Measurements from ENCODE around the gene BTLA.
"Not testable (repeated sequence)": the region's sequence is repeated elsewhere in the genome, so short reads cannot be mapped to it uniquely, and the experiment has no call there.

The BTLA gene

DNA sequence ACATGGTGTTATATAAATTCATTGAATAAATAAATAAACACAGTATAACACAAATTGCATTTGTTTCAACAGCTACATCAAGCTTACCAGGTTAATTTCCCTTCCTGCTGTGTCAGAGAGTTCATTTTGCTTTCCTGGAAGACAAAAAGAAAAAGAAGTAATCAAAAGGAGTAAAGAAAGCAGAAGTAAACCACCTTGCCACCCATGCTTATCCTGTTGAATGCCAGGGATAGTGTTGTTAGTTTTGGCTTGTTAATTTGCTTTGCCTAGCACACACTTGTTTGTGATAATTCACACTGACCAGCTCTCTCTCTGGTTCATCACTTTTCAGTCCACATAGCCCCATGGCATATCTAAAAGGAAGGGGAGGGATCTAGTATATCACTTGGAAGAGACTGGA is 29.6 kb downstream of the BTLA start:
- Histone ChIP-seq H3K27me3 (ENCODE audit: control insufficient read depth, insufficient read depth, low read length) (no peaks in the 10 kb centered on the region), H3K9me3 (ENCODE audit: control insufficient read depth, insufficient read depth, low read depth, low read length) (no peaks in the 10 kb centered on the region), H3K9ac (ENCODE audit: low read length) (no peak overlapping the region), H3K4me3 (ENCODE audit: low read depth, low read length) (no peak overlapping the region), H3K4me1 (ENCODE audit: control insufficient read depth, insufficient read depth, low read length) (peaks cover 19% of the 10 kb centered on the region), H3K27ac (ENCODE audit: low read depth, low read length) (no peak overlapping the region), H3K36me3 (ENCODE audit: control insufficient read depth, insufficient read depth, low read length) (no peaks in the 10 kb centered on the region)

DNA sequence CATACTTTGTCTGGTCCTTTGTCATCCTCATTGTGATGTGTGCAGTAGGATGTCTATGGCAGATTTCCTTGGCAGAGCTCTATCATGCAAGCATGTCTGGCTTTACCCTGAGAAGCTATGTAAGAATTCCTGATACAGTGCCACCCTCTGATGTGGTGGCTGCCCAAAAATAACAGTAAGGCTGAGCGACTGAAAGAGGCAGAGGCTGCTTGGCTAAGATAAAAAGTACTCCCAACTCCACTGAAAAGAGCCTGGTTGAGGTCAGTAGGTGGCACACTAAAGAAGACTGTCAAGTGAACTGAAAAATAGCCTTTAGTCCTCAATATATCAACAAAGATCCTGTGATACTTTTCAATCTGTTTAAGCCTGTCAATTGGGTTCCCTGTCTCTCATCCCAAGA is 31.7 kb downstream of the BTLA start:
- Histone ChIP-seq H3K27ac (ENCODE audit: low read depth, low read length) (no peak overlapping the region), H3K4me1 (ENCODE audit: control insufficient read depth, insufficient read depth, low read length) (peaks cover 19% of the 10 kb centered on the region), H3K9me3 (ENCODE audit: control insufficient read depth, insufficient read depth, low read depth, low read length) (no peaks in the 10 kb centered on the region), H3K4me3 (ENCODE audit: low read depth, low read length) (no peak overlapping the region), H3K36me3 (ENCODE audit: control insufficient read depth, insufficient read depth, low read length) (no peaks in the 10 kb centered on the region), H3K27me3 (ENCODE audit: control insufficient read depth, insufficient read depth, low read length) (no peaks in the 10 kb centered on the region), H3K9ac (ENCODE audit: low read length) (no peak overlapping the region)

DNA sequence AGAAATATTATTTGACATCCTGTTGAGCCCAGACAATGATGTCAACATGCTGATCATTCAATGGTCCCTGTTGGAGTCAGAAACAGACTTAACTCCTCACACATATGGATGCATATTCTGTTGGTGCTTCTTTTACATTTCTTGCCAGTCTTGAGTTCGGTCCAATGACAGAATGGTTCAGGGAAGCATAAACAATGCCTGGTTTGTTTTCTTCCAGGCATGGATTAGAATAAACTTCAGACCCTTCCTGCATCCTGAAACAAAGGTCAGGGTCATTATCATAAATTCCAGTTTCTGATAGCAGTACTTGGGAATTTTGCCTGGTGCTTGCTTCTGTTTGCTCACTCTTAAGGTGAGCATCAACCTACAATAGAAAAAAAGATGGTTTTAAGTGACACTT is 33.3 kb downstream of the BTLA start:
- H3K4me1 ChIP-seq (ENCODE audit: control insufficient read depth, insufficient read depth, low read length) = peaks cover 19% of the 10 kb centered on the region
- peak overlapping the region; percentile 9; the same call in 1 of the 2 replicates for H3K27ac ChIP-seq (ENCODE audit: low read depth, low read length)
- 0 out of 2 replicates have a peak, but pooled peaks cover 3% of the 10 kb centered on the region for H3K9me3 ChIP-seq (ENCODE audit: control insufficient read depth, insufficient read depth, low read depth, low read length)
- no peak overlapping the region for H3K9ac ChIP-seq (ENCODE audit: low read length)
- H3K4me3 ChIP-seq (ENCODE audit: low read depth, low read length) = no peak overlapping the region
- H3K36me3 ChIP-seq (ENCODE audit: control insufficient read depth, insufficient read depth, low read length) = no peaks in the 10 kb centered on the region
- no peaks in the 10 kb centered on the region for H3K27me3 ChIP-seq (ENCODE audit: control insufficient read depth, insufficient read depth, low read length)

DNA sequence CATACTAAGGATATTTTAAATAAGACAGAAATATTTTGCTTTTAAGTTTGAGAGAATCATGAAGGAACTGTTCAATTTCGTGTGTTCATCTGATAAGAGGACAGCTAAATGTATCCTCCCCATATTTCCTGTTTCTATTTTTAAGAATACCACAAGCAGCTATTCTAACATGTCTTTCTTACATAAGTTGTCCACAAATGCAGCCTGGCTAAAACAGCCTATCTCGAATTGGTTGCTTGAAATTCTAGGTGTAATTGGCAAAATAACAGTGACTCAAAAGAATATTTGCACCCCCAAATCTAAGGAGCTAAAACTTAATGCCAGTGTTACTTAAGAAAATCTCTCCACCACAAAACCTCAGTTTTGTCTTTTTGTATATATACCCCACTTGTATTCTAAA is 35.0 kb downstream of the BTLA start:
- Histone ChIP-seq H3K27ac (ENCODE audit: low read depth, low read length) (no peak overlapping the region), H3K4me1 (ENCODE audit: control insufficient read depth, insufficient read depth, low read length) (peaks cover 25% of the 10 kb centered on the region)

DNA sequence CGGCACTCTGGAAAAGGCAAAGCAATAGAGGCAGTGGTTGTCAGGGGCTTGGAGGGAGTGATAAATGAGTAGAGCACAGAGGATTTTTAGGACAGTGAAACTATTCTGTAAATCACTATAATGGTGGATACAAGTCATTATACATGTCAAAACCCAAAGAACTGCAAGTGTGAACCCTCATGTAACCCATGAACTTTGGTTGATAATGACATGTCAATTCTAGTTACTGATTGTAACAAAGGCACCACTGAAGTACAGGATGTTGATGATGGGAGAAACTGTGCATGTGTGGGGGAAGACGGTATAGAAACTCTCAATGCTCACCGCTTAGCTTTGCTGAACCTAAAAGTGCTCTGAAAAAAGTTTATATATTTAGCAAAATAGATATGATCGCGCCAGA is 36.0 kb downstream of the BTLA start:
- H3K27ac ChIP-seq (ENCODE audit: low read depth, low read length) = no peak overlapping the region
- no peaks in the 10 kb centered on the region for H3K36me3 ChIP-seq (ENCODE audit: control insufficient read depth, insufficient read depth, low read length)
- 0 out of 2 replicates have a peak, but pooled peaks cover 3% of the 10 kb centered on the region for H3K9me3 ChIP-seq (ENCODE audit: control insufficient read depth, insufficient read depth, low read depth, low read length)
- H3K4me1 ChIP-seq (ENCODE audit: control insufficient read depth, insufficient read depth, low read length) = peaks cover 25% of the 10 kb centered on the region
- H3K9ac ChIP-seq (ENCODE audit: low read length) = no peak overlapping the region
- no peak overlapping the region for H3K4me3 ChIP-seq (ENCODE audit: low read depth, low read length)
- no peaks in the 10 kb centered on the region for H3K27me3 ChIP-seq (ENCODE audit: control insufficient read depth, insufficient read depth, low read length)

More for the DNA sequence above, 35.0 kb downstream of the BTLA start:
- Histone ChIP-seq H3K27me3 (ENCODE audit: control insufficient read depth, insufficient read depth, low read length) (no peaks in the 10 kb centered on the region), H3K9me3 (ENCODE audit: control insufficient read depth, insufficient read depth, low read depth, low read length) (0 out of 2 replicates have a peak, but pooled peaks cover 3% of the 10 kb centered on the region), H3K4me3 (ENCODE audit: low read depth, low read length) (no peak overlapping the region), H3K9ac (ENCODE audit: low read length) (no peak overlapping the region), H3K36me3 (ENCODE audit: control insufficient read depth, insufficient read depth, low read length) (no peaks in the 10 kb centered on the region)

DNA sequence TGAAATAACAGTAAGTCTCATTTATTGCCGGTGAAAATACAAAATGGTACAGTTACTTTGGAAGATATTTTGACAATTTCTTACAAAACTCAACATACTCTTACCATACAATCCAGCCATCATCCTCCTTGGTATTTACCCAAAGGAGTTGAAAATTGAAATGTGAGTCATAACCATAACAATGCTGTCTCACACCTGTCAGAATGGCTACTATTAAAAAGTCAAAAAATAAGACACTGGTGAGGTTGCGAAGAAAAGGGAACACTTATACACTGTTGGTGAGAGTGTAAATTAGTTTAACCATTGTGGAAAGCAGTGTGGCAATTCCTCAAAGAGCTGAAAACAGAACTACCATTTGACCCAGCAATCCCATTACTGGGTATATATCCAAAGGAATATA is 37.5 kb downstream of the BTLA start:
- H3K27ac ChIP-seq (ENCODE audit: low read depth, low read length); H3K9me3 ChIP-seq (ENCODE audit: control insufficient read depth, insufficient read depth, low read depth, low read length); H3K36me3 ChIP-seq (ENCODE audit: control insufficient read depth, insufficient read depth, low read length); H3K27me3 ChIP-seq (ENCODE audit: control insufficient read depth, insufficient read depth, low read length); H3K9ac ChIP-seq (ENCODE audit: low read length); H3K4me3 ChIP-seq (ENCODE audit: low read depth, low read length): not testable (repeated sequence)
- peaks cover 22% of the 10 kb centered on the region for H3K4me1 ChIP-seq (ENCODE audit: control insufficient read depth, insufficient read depth, low read length)

DNA sequence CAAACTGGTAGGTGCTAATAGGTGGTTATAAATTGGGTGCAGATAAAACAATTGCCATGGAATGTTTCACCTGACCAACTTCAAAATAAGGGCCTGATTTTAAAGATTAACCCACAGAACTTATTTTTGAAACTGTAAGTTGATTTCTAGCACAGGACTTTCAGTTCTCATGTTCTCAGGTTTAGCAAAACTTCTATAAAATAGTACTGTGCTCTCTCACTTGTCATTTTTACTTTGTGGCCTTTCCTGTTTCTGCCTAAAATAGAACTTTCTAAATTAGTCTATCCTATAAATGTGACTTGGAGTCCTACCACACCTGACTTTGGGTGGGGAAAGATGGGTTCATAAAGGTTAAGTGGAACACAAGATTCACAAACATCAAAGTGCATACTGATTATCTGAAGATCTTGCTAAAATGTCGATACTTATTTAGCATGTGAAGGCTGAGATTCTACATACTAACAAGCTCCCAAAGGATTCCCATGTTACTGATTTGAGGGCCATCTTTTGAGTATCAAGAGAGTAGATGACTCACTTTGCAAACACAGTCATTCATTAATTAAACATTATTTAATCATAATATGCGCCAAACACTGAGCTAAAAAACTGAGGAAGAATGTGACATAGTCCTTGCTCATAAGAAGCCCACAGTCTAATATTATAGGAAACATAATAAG is 38.6 kb downstream of the BTLA start:
- Histone ChIP-seq H3K36me3 (ENCODE audit: control insufficient read depth, insufficient read depth, low read length) (no peaks in the 10 kb centered on the region), H3K27me3 (ENCODE audit: control insufficient read depth, insufficient read depth, low read length) (no peaks in the 10 kb centered on the region), H3K4me3 (ENCODE audit: low read depth, low read length) (no peak overlapping the region), H3K4me1 (ENCODE audit: control insufficient read depth, insufficient read depth, low read length) (peaks cover 13% of the 10 kb centered on the region), H3K9ac (ENCODE audit: low read length) (no peak overlapping the region), H3K27ac (ENCODE audit: low read depth, low read length) (no peak overlapping the region), H3K9me3 (ENCODE audit: control insufficient read depth, insufficient read depth, low read depth, low read length) (0 out of 2 replicates have a peak, but pooled peaks cover 3% of the 10 kb centered on the region)

DNA sequence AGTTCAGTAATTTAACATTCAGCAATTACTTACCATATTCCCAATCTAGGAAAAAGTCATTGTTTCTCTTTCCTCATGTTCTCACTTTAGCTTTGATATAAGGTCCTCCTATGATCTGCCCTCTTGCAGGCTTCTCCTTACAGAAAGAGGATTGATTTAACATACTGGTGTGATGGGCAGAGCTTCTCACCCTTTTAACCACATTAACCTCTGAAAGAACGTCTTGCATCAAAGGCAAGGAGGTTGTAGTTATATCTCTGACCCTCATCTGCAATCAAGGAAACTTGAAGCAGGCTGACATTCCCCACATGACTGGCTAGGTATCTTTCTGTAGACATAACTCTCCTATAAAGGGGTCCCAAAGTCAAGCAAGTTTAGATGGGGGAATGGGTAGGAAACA is 39.5 kb downstream of the BTLA start:
- Histone ChIP-seq H3K27me3 (ENCODE audit: control insufficient read depth, insufficient read depth, low read length) (no peaks in the 10 kb centered on the region), H3K4me3 (ENCODE audit: low read depth, low read length) (no peak overlapping the region), H3K4me1 (ENCODE audit: control insufficient read depth, insufficient read depth, low read length) (peaks cover 6% of the 10 kb centered on the region; the same call in 1 of the 2 replicates), H3K9ac (ENCODE audit: low read length) (no peak overlapping the region), H3K36me3 (ENCODE audit: control insufficient read depth, insufficient read depth, low read length) (no peaks in the 10 kb centered on the region), H3K27ac (ENCODE audit: low read depth, low read length) (no peak overlapping the region), H3K9me3 (ENCODE audit: control insufficient read depth, insufficient read depth, low read depth, low read length) (0 out of 2 replicates have a peak, but pooled peaks cover 3% of the 10 kb centered on the region)

DNA sequence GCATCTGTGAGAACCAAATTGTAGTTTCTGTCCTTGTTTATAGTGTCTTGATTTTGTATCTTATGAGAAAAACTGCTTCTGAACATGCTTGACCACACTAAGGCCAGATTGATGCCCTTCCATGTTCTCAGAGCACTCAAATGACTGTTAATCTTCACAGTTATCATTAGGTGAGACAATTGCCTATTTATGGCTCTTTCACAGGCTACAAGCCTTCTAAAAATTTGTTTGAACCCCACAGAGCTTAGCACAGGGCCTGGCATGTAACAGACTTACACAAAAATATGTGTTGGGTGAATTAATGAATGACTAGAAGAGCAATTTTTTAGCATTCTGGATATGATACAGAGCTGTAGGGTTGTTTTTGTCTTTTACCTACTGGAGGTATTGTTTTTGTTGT is 43.1 kb downstream of the BTLA start:
- no peak overlapping the region for H3K4me3 ChIP-seq (ENCODE audit: low read depth, low read length)
- H3K4me1 ChIP-seq (ENCODE audit: control insufficient read depth, insufficient read depth, low read length) = peaks cover 6% of the 10 kb centered on the region; the same call in 1 of the 2 replicates
- H3K36me3 ChIP-seq (ENCODE audit: control insufficient read depth, insufficient read depth, low read length) = no peaks in the 10 kb centered on the region
- H3K9ac ChIP-seq (ENCODE audit: low read length) = no peak overlapping the region
- no peak overlapping the region for H3K27ac ChIP-seq (ENCODE audit: low read depth, low read length)
- no peaks in the 10 kb centered on the region for H3K27me3 ChIP-seq (ENCODE audit: control insufficient read depth, insufficient read depth, low read length)
- no peaks in the 10 kb centered on the region for H3K9me3 ChIP-seq (ENCODE audit: control insufficient read depth, insufficient read depth, low read depth, low read length)

DNA sequence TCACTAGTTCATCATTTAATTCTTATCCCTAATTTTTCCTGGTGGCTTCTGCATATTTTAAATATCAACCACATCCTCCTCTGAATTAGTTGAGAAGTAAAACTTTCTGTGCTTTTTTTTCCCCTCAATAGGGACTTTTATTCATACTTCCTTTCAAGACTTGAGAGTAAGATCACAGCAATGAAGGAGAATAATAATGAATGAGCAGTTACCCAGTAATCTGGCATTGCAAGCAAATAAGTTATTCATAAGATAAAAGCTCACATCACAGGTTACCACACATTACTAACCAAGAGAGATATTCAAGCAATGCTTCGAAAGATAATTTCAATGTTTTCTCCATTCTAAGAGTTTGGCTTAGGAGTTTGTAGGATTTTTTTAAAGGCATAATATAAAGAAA is 50.3 kb downstream of the BTLA start:
- Histone ChIP-seq H3K9me3 (ENCODE audit: control insufficient read depth, insufficient read depth, low read depth, low read length) (no peaks in the 10 kb centered on the region), H3K36me3 (ENCODE audit: control insufficient read depth, insufficient read depth, low read length) (no peaks in the 10 kb centered on the region), H3K4me1 (ENCODE audit: control insufficient read depth, insufficient read depth, low read length) (no peaks in the 10 kb centered on the region), H3K27ac (ENCODE audit: low read depth, low read length) (no peak overlapping the region), H3K27me3 (ENCODE audit: control insufficient read depth, insufficient read depth, low read length) (no peaks in the 10 kb centered on the region), H3K9ac (ENCODE audit: low read length) (no peak overlapping the region), H3K4me3 (ENCODE audit: low read depth, low read length) (no peak overlapping the region)

DNA sequence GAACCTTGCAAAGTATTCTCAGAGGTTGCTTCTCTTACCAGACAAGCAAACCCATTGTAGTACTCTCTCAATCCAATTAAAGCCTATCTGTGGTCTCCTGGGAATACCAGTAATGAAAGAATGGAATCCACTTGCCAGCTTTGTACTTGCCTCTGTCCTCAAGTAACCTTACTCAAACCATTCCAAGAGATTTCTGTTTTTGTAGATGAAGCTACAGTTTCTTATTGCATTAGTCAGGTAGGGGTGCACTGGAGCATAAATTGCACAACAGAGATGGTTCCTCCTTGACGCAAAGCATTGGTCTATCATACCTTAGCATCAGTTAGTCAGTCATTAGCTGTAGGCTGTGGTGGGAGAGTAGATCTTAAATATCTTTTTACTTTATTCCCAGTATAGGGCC is 52.9 kb downstream of the BTLA start:
- peaks cover 4% of the 10 kb centered on the region; the same call in 1 of the 2 replicates for H3K9me3 ChIP-seq (ENCODE audit: control insufficient read depth, insufficient read depth, low read depth, low read length)
- no peaks in the 10 kb centered on the region for H3K27me3 ChIP-seq (ENCODE audit: control insufficient read depth, insufficient read depth, low read length)
- no peaks in the 10 kb centered on the region for H3K4me1 ChIP-seq (ENCODE audit: control insufficient read depth, insufficient read depth, low read length)
- H3K4me3 ChIP-seq (ENCODE audit: low read depth, low read length) = no peak overlapping the region
- no peak overlapping the region for H3K9ac ChIP-seq (ENCODE audit: low read length)
- H3K27ac ChIP-seq (ENCODE audit: low read depth, low read length) = no peak overlapping the region
- no peaks in the 10 kb centered on the region for H3K36me3 ChIP-seq (ENCODE audit: control insufficient read depth, insufficient read depth, low read length)
